ENCODE results near the gene RASEF. TPM values are rescaled to one million over a fixed set of nuclear protein-coding genes. Genes with fewer than 3 reads are reported as not detected.
A peak's percentile ranks its signal among the peaks of the same experiment; 100 is the strongest.

Gene RASEF
- polyA plus RNA-seq, 2 of the 4 experiments (the other 2 are of a cell fraction): 5.1 to 8.8 TPM

DNA sequence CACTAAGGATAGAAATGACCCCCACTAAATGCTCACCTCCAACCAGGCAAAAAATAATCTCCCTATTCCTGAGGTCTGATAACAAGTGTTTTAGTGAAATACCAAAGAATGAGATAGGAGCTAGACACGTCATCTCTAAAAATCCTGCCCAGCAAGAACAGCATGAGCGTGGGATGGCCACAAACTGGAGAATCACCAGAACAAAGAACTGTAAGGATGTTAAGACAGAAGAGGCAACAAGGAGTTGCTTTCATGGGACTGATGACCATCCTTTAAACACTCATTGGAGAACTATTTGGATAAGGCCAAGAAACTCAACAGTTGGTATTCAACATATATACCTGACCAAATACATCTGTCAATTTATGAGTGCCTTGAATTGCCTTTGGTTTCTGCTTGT is 113.7 kb downstream of the RASEF start:
- POLR2A ChIA-PET: no interaction called here
- Histone ChIP-seq H3K27ac (no peak overlapping the region), H3K4me1 (no peaks in the 10 kb centered on the region), H3K4me3 (no peak overlapping the region), H3K4me2 (no peak overlapping the region), H3K9me3 (no peaks in the 10 kb centered on the region)
- TF ChIP-seq KDM5A (IDR thresholded peaks at IDR 0.05) (no peak), ZNF302 (CRISPR knock-in tag; IDR thresholded peaks at IDR 0.05) (no peak), HOXA7 (CRISPR knock-in tag; IDR thresholded peaks at IDR 0.05) (no peak), MYC (IDR thresholded peaks at IDR 0.05; ENCODE audit: borderline replicate concordance, low read length) (no peak), TP53 (CRISPR knock-in tag; IDR thresholded peaks at IDR 0.05) (no peak), CEBPB (IDR thresholded peaks at IDR 0.05) (no peak), CBX2 (IDR thresholded peaks at IDR 0.05; ENCODE audit: borderline replicate concordance, low read depth) (no peak), NPAS2 (CRISPR knock-in tag; IDR thresholded peaks at IDR 0.05; ENCODE audit: borderline replicate concordance) (no peak), RCOR1 (IDR thresholded peaks at IDR 0.05; ENCODE audit: low read depth, low read length) (no peak), KDM1A (IDR thresholded peaks at IDR 0.05; ENCODE audit: low read depth) (no peak), EP300 (IDR thresholded peaks at IDR 0.05) (no peak), BHLHE40 (IDR thresholded peaks at IDR 0.05; ENCODE audit: low read depth, low read length) (no peak), HOXB13 (CRISPR knock-in tag; IDR thresholded peaks at IDR 0.05; ENCODE audit: low read depth) (no peak), CBX8 (IDR thresholded peaks at IDR 0.05) (no peak), NR3C1 (IDR thresholded peaks at IDR 0.05) (no peak), FOXS1 (CRISPR knock-in tag; IDR thresholded peaks at IDR 0.05) (no peak)
- TF ChIP-seq, protein P1, sequence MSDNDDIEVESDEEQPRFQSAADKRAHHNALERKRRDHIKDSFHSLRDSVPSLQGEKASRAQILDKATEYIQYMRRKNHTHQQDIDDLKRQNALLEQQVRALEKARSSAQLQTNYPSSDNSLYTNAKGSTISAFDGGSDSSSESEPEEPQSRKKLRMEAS (IDR thresholded peaks at IDR 0.05): no peak
- ATAC-seq: no peak
- 76% methylated on average over 2 of the region's 2 CpGs for WGBS (ENCODE audit: missing lambda C conversion rate)
- no peak for FAIRE-seq
- CTCF ChIA-PET: interaction anchor here (1.1 to 1.4 kb wide), 2 partner anchors 10 to 13 kb away, joined by 3 to 6 read pairs; no protein-coding TSS in a partner anchor
- DNase-seq (ENCODE audit: low read depth in 1 of 2, low spot score in 1 of 2): no peak

DNA sequence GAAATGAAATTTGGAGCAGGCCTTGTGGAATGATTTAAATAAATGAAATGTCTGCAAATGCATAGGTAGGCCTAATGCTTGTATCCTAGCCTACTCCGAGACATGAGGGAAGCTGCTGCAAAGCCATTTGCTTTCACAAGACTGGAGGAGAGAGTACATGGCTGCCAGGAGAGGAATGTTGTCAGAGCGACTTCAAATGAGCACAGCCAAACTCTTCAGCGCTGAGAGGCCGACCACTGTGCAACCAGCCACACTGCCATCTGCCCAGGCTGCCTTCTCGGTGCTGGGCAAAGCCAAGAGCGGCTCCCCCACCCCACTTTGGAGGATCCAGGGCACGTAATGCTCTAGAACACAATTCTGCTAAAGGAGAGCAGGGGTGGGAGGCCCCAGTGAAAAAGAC is 122.6 kb downstream of the RASEF start:
- TF ChIP-seq, protein P2, sequence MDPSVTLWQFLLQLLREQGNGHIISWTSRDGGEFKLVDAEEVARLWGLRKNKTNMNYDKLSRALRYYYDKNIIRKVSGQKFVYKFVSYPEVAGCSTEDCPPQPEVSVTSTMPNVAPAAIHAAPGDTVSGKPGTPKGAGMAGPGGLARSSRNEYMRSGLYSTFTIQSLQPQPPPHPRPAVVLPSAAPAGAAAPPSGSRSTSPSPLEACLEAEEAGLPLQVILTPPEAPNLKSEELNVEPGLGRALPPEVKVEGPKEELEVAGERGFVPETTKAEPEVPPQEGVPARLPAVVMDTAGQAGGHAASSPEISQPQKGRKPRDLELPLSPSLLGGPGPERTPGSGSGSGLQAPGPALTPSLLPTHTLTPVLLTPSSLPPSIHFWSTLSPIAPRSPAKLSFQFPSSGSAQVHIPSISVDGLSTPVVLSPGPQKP (IDR thresholded peaks at IDR 0.05; ENCODE audit: low read depth, low read length): no peak
- TF ChIP-seq CBX2 (IDR thresholded peaks at IDR 0.05; ENCODE audit: borderline replicate concordance, low read depth) (no peak), CEBPB (IDR thresholded peaks at IDR 0.05) (no peak), ZFP36 (IDR thresholded peaks at IDR 0.05; ENCODE audit: borderline replicate concordance, partially characterized antibody) (no peak), RNF2 (IDR thresholded peaks at IDR 0.05; ENCODE audit: borderline replicate concordance, low read depth) (no peak)
- POLR2A ChIA-PET: no interaction called here
- Histone ChIP-seq H3K4me1 (peaks cover 37% of the 10 kb centered on the region), H3K9me3 (0 out of 3 replicates have a peak, but pooled peaks cover 4% of the 10 kb centered on the region), H3K27ac (peak overlapping the region; percentile 64 to 76; a peak in 5 of 6 replicates), H3K4me3 (no peak overlapping the region), H3K4me2 (peak overlapping the region; percentile 58; the same call in 2 of the 3 replicates)
- no peak for ATAC-seq
- DNase-seq (ENCODE audit: low read depth in 1 of 2, low spot score in 1 of 2): no peak
- CTCF ChIA-PET: interaction anchor here (0.6 to 0.8 kb wide), 2 partner anchors 334 to 1318 kb away, joined by 3 read pairs; no protein-coding TSS in a partner anchor
- no peak for FAIRE-seq
- 92% methylated on average over 5 of the region's 7 CpGs for WGBS (ENCODE audit: missing lambda C conversion rate)

DNA sequence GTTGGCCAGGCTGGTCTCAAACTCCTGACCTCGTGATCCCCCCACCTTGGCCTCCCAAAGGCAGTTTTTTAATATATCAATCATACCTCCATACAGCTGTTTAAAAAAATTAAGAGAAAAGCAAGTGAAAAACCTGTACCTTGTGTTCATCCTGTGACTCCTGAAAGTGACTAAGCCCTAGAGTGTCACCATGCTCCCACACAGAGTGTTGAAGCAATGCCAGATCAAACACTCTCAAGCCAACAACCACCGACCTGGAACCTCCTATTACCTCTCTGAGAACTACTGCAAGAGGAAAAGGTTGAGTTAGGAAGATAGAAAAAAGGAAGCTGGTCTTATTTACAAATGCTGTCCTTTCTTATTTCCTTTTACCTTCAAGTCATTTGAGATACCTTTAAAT is 123.5 kb downstream of the RASEF start:
- peaks cover 44% of the 10 kb centered on the region for H3K4me1 ChIP-seq
- peak overlapping the region; percentile 70 to 76 for H3K27ac ChIP-seq
- ChIA-PET CTCF (interaction anchor here (0.9 to 1.0 kb wide), 2 partner anchors 10 to 12 kb away, joined by 3 read pairs; no protein-coding TSS in a partner anchor), POLR2A (no interaction called here)
- H3K4me2 ChIP-seq: peak overlapping the region; percentile 58
- peak in 1 of 2 experiments; percentile 59; a peak in 1 of 6 replicates for ATAC-seq
- no peak overlapping the region for H3K4me3 ChIP-seq
- peak; percentile 17 to 43; a peak in 1 of 5 replicates for TF ChIP-seq EP300 (IDR thresholded peaks at IDR 0.05)
- TF ChIP-seq RCOR1 (IDR thresholded peaks at IDR 0.05; ENCODE audit: low read depth, low read length): no peak
- TF ChIP-seq HOXB5 (CRISPR knock-in tag; IDR thresholded peaks at IDR 0.05): no peak
- TF ChIP-seq JUNB (IDR thresholded peaks at IDR 0.05): peak; percentile 63
- peak; percentile 5; the same call in 1 of the 3 replicates for TF ChIP-seq SMC3 (IDR thresholded peaks at IDR 0.05)
- 0 out of 5 replicates have a peak, but pooled peaks of 1 of the 2 experiments have one; percentile 28 for TF ChIP-seq JUN (IDR thresholded peaks at IDR 0.05)
- H3K9me3 ChIP-seq: 0 out of 3 replicates have a peak, but pooled peaks cover 4% of the 10 kb centered on the region
- no peak for FAIRE-seq
- DNase-seq (ENCODE audit: low read depth in 1 of 2, low spot score in 1 of 2): peak; percentile 30 to 59
- 2% methylated on average over 2 of the region's 2 CpGs for WGBS (ENCODE audit: missing lambda C conversion rate)
